ENCODE results near the gene PCDHA10. TPM values are rescaled to one million over a fixed set of nuclear protein-coding genes. Genes with fewer than 3 reads are reported as not detected.
"Not testable (repeated sequence)": the region's sequence is repeated elsewhere in the genome, so short reads cannot be mapped to it uniquely, and the experiment has no call there.

Gene PCDHA10
- total RNA-seq, 1 experiment from 2014 or later: 10.7 TPM

GRCh38 chr5:140848139-140849102, 7.3 kb upstream of the PCDHA10 start, which contains the start of gene PCDHA9:
Gene PCDHA9, plus strand, starts transcription at chr5:140848382. Its CDS starts 114 bp downstream, at chr5:140848496.
- not testable (repeated sequence) for H4K20me1 ChIP-seq (ENCODE audit: control insufficient read depth, insufficient read depth, insufficient read length); H2BK5ac ChIP-seq (ENCODE audit: insufficient read length, low read length); H3K27me3 ChIP-seq (ENCODE audit: insufficient read depth, low read length); H3K27ac Mint-ChIP-seq; H3K27me3 Mint-ChIP-seq (ENCODE audit: low read depth); H3K4me1 ChIP-seq (ENCODE audit: insufficient read depth, low read length); H3K4me2 ChIP-seq (ENCODE audit: insufficient read depth, insufficient read length, low read length); H3K27ac ChIP-seq (ENCODE audit: insufficient read length, low read depth, low read length); H3K56ac ChIP-seq (ENCODE audit: insufficient read length, low read depth, low read length); H3K18ac ChIP-seq (ENCODE audit: insufficient read length, low read depth, low read length); H2BK20ac ChIP-seq (ENCODE audit: low read depth, low read length, poor library complexity, severe bottlenecking); H3K9ac ChIP-seq (ENCODE audit: extremely low read depth, insufficient read length, low read length); H2BK12ac ChIP-seq (ENCODE audit: insufficient read length, low read depth, low read length); H2BK15ac ChIP-seq (ENCODE audit: low read depth, low read length); H3K79me1 ChIP-seq (ENCODE audit: insufficient read depth, low read depth, low read length, poor library complexity, severe bottlenecking); H3K9me3 Mint-ChIP-seq; H3K4me1 Mint-ChIP-seq; H4K5ac ChIP-seq (ENCODE audit: insufficient read length, low read depth, low read length); H4K8ac ChIP-seq (replicated peaks; ENCODE audit: insufficient read length, low read depth, low read length); H3T11ph ChIP-seq (ENCODE audit: low read length); H3K23ac ChIP-seq (ENCODE audit: insufficient read length, low read depth, low read length); H4K91ac ChIP-seq (ENCODE audit: insufficient read length, low read depth, low read length); H3K4ac ChIP-seq (ENCODE audit: low read depth, low read length); H3K9me3 ChIP-seq (ENCODE audit: control insufficient read depth, low read depth, low read length); H2AK5ac ChIP-seq (ENCODE audit: insufficient read length, low read length); H3K23me2 ChIP-seq (ENCODE audit: insufficient read length, low read depth, low read length, poor library complexity, severe bottlenecking); H3K79me2 ChIP-seq (ENCODE audit: insufficient read depth, low read length)
- Histone ChIP-seq H2AFZ (ENCODE audit: low read length) (peak within 1 kb of the TSS; percentile 91), H3K14ac (ENCODE audit: insufficient read depth, low read length) (peak within 1 kb of the TSS; percentile 87; the same call in 1 of the 2 replicates), H2BK120ac (ENCODE audit: low read depth, low read length, poor library complexity, severe bottlenecking) (peak within 1 kb of the TSS; percentile 69)
- no CpG with 5 or more reads among the region's 48 CpGs for WGBS (ENCODE audit: extremely low coverage, insufficient read length, low lambda C conversion rate)
- peaks cover 2 to 26% (median 5%) of the 10 kb centered on the region in 3 experiments; a peak in 6 of 7 replicates for H3K36me3 Mint-ChIP-seq (ENCODE audit: insufficient read depth in 1 of 3, low read depth in 3 of 3)
- DNase-seq: peak; percentile 34
- TF ChIP-seq CTCF (conservative IDR thresholded peaks at IDR 0.05): peak; percentile 46; the same call in 2 of the 3 replicates
- peak within 1 kb of the TSS in 1 of 2 experiments; percentile 17; a peak in 1 of 5 replicates for H3K4me3 Mint-ChIP-seq

- H4K91ac ChIP-seq (ENCODE audit: insufficient read length, low read depth, low read length); H3T11ph ChIP-seq (ENCODE audit: low read length); H3K4me1 Mint-ChIP-seq; H2BK20ac ChIP-seq (ENCODE audit: low read depth, low read length, poor library complexity, severe bottlenecking); H3K27ac ChIP-seq (ENCODE audit: insufficient read length, low read depth, low read length); H2AK5ac ChIP-seq (ENCODE audit: insufficient read length, low read length); H3K79me2 ChIP-seq (ENCODE audit: insufficient read depth, low read length); H3K27me3 Mint-ChIP-seq (ENCODE audit: low read depth); DNase-seq; H3K9ac ChIP-seq (ENCODE audit: extremely low read depth, insufficient read length, low read length); H3K23ac ChIP-seq (ENCODE audit: insufficient read length, low read depth, low read length); H3K14ac ChIP-seq (ENCODE audit: insufficient read depth, low read length); H3K9me3 Mint-ChIP-seq; H2BK15ac ChIP-seq (ENCODE audit: low read depth, low read length); H3K56ac ChIP-seq (ENCODE audit: insufficient read length, low read depth, low read length); H2BK120ac ChIP-seq (ENCODE audit: low read depth, low read length, poor library complexity, severe bottlenecking); H2AFZ ChIP-seq (ENCODE audit: low read length); H3K9me3 ChIP-seq (ENCODE audit: control insufficient read depth, low read depth, low read length); H3K4me1 ChIP-seq (ENCODE audit: insufficient read depth, low read length); H3K79me1 ChIP-seq (ENCODE audit: insufficient read depth, low read depth, low read length, poor library complexity, severe bottlenecking); H2BK12ac ChIP-seq (ENCODE audit: insufficient read length, low read depth, low read length); H3K4me2 ChIP-seq (ENCODE audit: insufficient read depth, insufficient read length, low read length); H3K4me3 Mint-ChIP-seq; H3K18ac ChIP-seq (ENCODE audit: insufficient read length, low read depth, low read length); H3K23me2 ChIP-seq (ENCODE audit: insufficient read length, low read depth, low read length, poor library complexity, severe bottlenecking); H3K27ac Mint-ChIP-seq; H4K20me1 ChIP-seq (ENCODE audit: control insufficient read depth, insufficient read depth, insufficient read length); H2BK5ac ChIP-seq (ENCODE audit: insufficient read length, low read length); H3K27me3 ChIP-seq (ENCODE audit: insufficient read depth, low read length); H3K4ac ChIP-seq (ENCODE audit: low read depth, low read length); H4K8ac ChIP-seq (replicated peaks; ENCODE audit: insufficient read length, low read depth, low read length); H4K5ac ChIP-seq (ENCODE audit: insufficient read length, low read depth, low read length): not testable (repeated sequence)
- no CpG with 5 or more reads among the region's 101 CpGs for WGBS (ENCODE audit: extremely low coverage, insufficient read length, low lambda C conversion rate)
- peaks cover 2 to 26% (median 5%) of the 10 kb centered on the region in 3 experiments; a peak in 6 of 7 replicates for H3K36me3 Mint-ChIP-seq (ENCODE audit: insufficient read depth in 1 of 3, low read depth in 3 of 3)
These were observed 5.7 kb upstream of the PCDHA10 start for GRCh38 chr5:140849831-140850634.
